ENCODE results near the gene BANP.
"Not testable (repeated sequence)": the region's sequence is repeated elsewhere in the genome, so short reads cannot be mapped to it uniquely, and the experiment has no call there.

Gene BANP

GRCh38 chr16:88064011-88064888 lies 113.0 kb downstream of the BANP start:
- no peak for DNase-seq (ENCODE audit: low read depth in 2 of 3, low spot score in 1 of 3)

- no peak for DNase-seq (ENCODE audit: low read depth in 2 of 3, low spot score in 1 of 3)
Measured at GRCh38 chr16:88064889-88065746, 113.9 kb downstream of the BANP start.

GRCh38 chr16:88065747-88066142 lies 114.5 kb downstream of the BANP start:
- DNase-seq (ENCODE audit: low read depth in 2 of 3, low spot score in 1 of 3): no peak

GRCh38 chr16:88066234-88066633 lies 115.0 kb downstream of the BANP start:
- DNase-seq (ENCODE audit: low read depth in 2 of 3, low spot score in 1 of 3): no peak

- no peak for DNase-seq (ENCODE audit: low read depth in 2 of 3, low spot score in 1 of 3)
Measured at GRCh38 chr16:88066680-88067529, 115.7 kb downstream of the BANP start.

- DNase-seq (ENCODE audit: low read depth in 2 of 3, low spot score in 1 of 3): no peak
Measured at GRCh38 chr16:88067530-88068411, 116.5 kb downstream of the BANP start.

- no peak for DNase-seq (ENCODE audit: low read depth in 2 of 3, low spot score in 1 of 3)
Measured at GRCh38 chr16:88068476-88069396, 117.5 kb downstream of the BANP start.

- no peak for DNase-seq (ENCODE audit: low read depth in 2 of 3, low spot score in 1 of 3)
Measured at GRCh38 chr16:88069397-88070168, 118.3 kb downstream of the BANP start.

GRCh38 chr16:88070341-88070740 lies 119.1 kb downstream of the BANP start:
- no peak for DNase-seq (ENCODE audit: low read depth in 2 of 3, low spot score in 1 of 3)

- no peak for DNase-seq (ENCODE audit: low read depth in 2 of 3, low spot score in 1 of 3)
Measured at GRCh38 chr16:88070989-88071625, 119.9 kb downstream of the BANP start.

GRCh38 chr16:88071908-88072307 lies 120.7 kb downstream of the BANP start:
- no peak for DNase-seq (ENCODE audit: low read depth in 2 of 3, low spot score in 1 of 3)

- DNase-seq (ENCODE audit: low read depth in 2 of 3, low spot score in 1 of 3): no peak
Measured at GRCh38 chr16:88072571-88073001, 121.4 kb downstream of the BANP start.

- no peak for DNase-seq (ENCODE audit: low read depth in 2 of 3, low spot score in 1 of 3)
Measured at GRCh38 chr16:88073201-88073721, 122.0 kb downstream of the BANP start.

- no peak for DNase-seq (ENCODE audit: low read depth in 2 of 3, low spot score in 1 of 3)
Measured at GRCh38 chr16:88074041-88074440, 122.8 kb downstream of the BANP start.

- DNase-seq (ENCODE audit: low read depth in 2 of 3, low spot score in 1 of 3): no peak
Measured at GRCh38 chr16:88076211-88076931, 125.1 kb downstream of the BANP start.

- DNase-seq (ENCODE audit: low read depth in 2 of 3, low spot score in 1 of 3): not testable (repeated sequence)
Measured at GRCh38 chr16:88076932-88077320, 125.7 kb downstream of the BANP start.

All from stimulated activated CD4-positive, alpha-beta T cell treated with anti-CD3 and anti-CD28 coated beads, Interleukin-12 subunit alpha, Interleukin-12 subunit beta, amount 100 ng/mL, for 48 hours (primary cell).